Colonic mucosa (tissue), 4 donors: ENCODE measurements around the gene FBXL14. TPM values are rescaled to one million over a fixed set of nuclear protein-coding genes. Genes with fewer than 3 reads are reported as not detected.

Experiments
- DNase-seq: peaks from one replicate; pipeline ENCODE4 v3.0.0-alpha.2; 2020
- H3K27ac ChIP-seq: fragments of 200-600 bp; one replicate; pipeline ENCODE4 v1.8.0; 2021
- H3K27me3 ChIP-seq: fragments of 200-600 bp; one replicate; pipeline ENCODE4 v1.8.0; 2021
- H3K36me3 ChIP-seq: fragments of 200-600 bp; one replicate; pipeline ENCODE4 v1.8.0; 2021
- H3K4me1 ChIP-seq: fragments of 200-600 bp; one replicate; pipeline ENCODE4 v1.8.0; 2021; ENCODE audit warnings: mild to moderate bottlenecking
- H3K4me3 ChIP-seq: fragments of 200-600 bp; one replicate; pipeline ENCODE4 v1.8.0; 2021
- H3K9ac ChIP-seq, 2 donors: one replicate each; pipeline ENCODE4 v1.7.0; 2013; ENCODE audit warnings: control low read depth in 2 of 2, low read depth in 2 of 2, low read length in 2 of 2
- H3K9me3 ChIP-seq: fragments of 200-600 bp; one replicate; pipeline ENCODE4 v1.8.0; 2021
- CTCF ChIP-seq: fragments of 200-600 bp; IDR thresholded peaks from one replicate; pipeline ENCODE4 v1.8.0; 2022; ENCODE audit warnings: antibody characterized with exemption, mild to moderate bottlenecking
- intact Hi-C: fragments of 100-400 bp; cut with DNase I; formaldehyde crosslinking; loops from one replicate; pipeline ENCODE4 v1.14.1; 2022
- total RNA-seq, 2 donors: library from RNA; stranded (reverse); fragmentation: NEBNext Ultra II Directional in 1 of 2; extraction: Animal tissue kit (Norgen Biotek cat#: 25700) in 1 of 2; gene quantifications; one replicate each; pipeline ENCODE4 v1.2.1, GENCODE V29; 2021
- donor health status: healthy.
- donor health status: DM: no; HTN: no; CAD: no.
- donor health status: DM: no; HTN: no; CAD: no.

Gene FBXL14
- total RNA-seq, 2 donors from 2014 or later, result 32.3 to 37.4 TPM

- no peaks in the 10 kb centered on the region for H3K36me3 ChIP-seq
- DNase-seq, result peak; percentile 57
- H3K27me3 ChIP-seq, result peaks cover 18% of the 10 kb centered on the region
- TF ChIP-seq CTCF, result peak; percentile 10
- no peak overlapping the region for H3K27ac ChIP-seq
- H3K4me3 ChIP-seq, result peak overlapping the region; percentile 42
- H3K9ac ChIP-seq, result peak overlapping the region; percentile 24 to 46
- H3K4me1 ChIP-seq, result peaks cover 14% of the 10 kb centered on the region
- no peaks in the 10 kb centered on the region for H3K9me3 ChIP-seq
- intact Hi-C loops, result loop anchor here (5.0 kb wide), 1 partner anchor 162 kb away; no protein-coding TSS in a partner anchor
Measured at GRCh38 chr12:1630133-1630826, 35.9 kb upstream of the FBXL14 start.

- DNase-seq, result peak; percentile 52
- H3K9ac ChIP-seq, result peak overlapping the region; percentile 24 to 46
- intact Hi-C loops, result loop anchor here (5.0 kb wide), 1 partner anchor 163 kb away; no protein-coding TSS in a partner anchor
- peaks cover 14% of the 10 kb centered on the region for H3K4me1 ChIP-seq
- peak overlapping the region; percentile 42 for H3K4me3 ChIP-seq
- no peak overlapping the region for H3K27ac ChIP-seq
- no peaks in the 10 kb centered on the region for H3K36me3 ChIP-seq
- TF ChIP-seq CTCF, result no peak
- H3K9me3 ChIP-seq, result no peaks in the 10 kb centered on the region
- H3K27me3 ChIP-seq, result peaks cover 18% of the 10 kb centered on the region
Measured at GRCh38 chr12:1629338-1630132, 35.2 kb upstream of the FBXL14 start.

GRCh38 chr12:1628666-1629337 lies 34.4 kb upstream of the FBXL14 start, which contains the start of gene WNT5B:
Gene WNT5B (plus strand): TSS chr12:1629231. CDS start chr12:1631355, 2,124 bp downstream.
- intact Hi-C loops, result no loop called here
- H3K9ac ChIP-seq, result peak within 1 kb of the TSS; percentile 24 to 46
- no peak within 1 kb of the TSS for H3K27ac ChIP-seq
- TF ChIP-seq CTCF, result no peak
- H3K9me3 ChIP-seq, result no peaks in the 10 kb centered on the region
- DNase-seq, result no peak
- no peaks in the 10 kb centered on the region for H3K36me3 ChIP-seq
- H3K4me3 ChIP-seq, result peak within 1 kb of the TSS; percentile 42
- H3K27me3 ChIP-seq, result peaks cover 18% of the 10 kb centered on the region
- peaks cover 14% of the 10 kb centered on the region for H3K4me1 ChIP-seq

- intact Hi-C loops, result no loop called here
- Histone ChIP-seq H3K36me3 (no peaks in the 10 kb centered on the region), H3K4me1 (no peaks in the 10 kb centered on the region), H3K27me3 (no peaks in the 10 kb centered on the region), H3K27ac (no peak overlapping the region), H3K9me3 (no peaks in the 10 kb centered on the region), H3K9ac (no peak overlapping the region), H3K4me3 (no peak overlapping the region)
- no peak for DNase-seq
- TF ChIP-seq CTCF, result no peak
Measured at GRCh38 chr12:1622406-1622805, 28.0 kb upstream of the FBXL14 start.

- no peaks in the 10 kb centered on the region for H3K9me3 ChIP-seq
- H3K4me3 ChIP-seq, result no peak overlapping the region
- no peaks in the 10 kb centered on the region for H3K27me3 ChIP-seq
- TF ChIP-seq CTCF, result no peak
- intact Hi-C loops, result no loop called here
- H3K9ac ChIP-seq, result no peak overlapping the region
- no peak for DNase-seq
- no peak overlapping the region for H3K27ac ChIP-seq
- no peaks in the 10 kb centered on the region for H3K4me1 ChIP-seq
- H3K36me3 ChIP-seq, result no peaks in the 10 kb centered on the region
Measured at GRCh38 chr12:1620092-1620491, 25.7 kb upstream of the FBXL14 start.
